CD14-positive monocyte (primary cell): ENCODE data around the gene APOA1. TPM values are rescaled to one million over a fixed set of nuclear protein-coding genes. Genes with fewer than 3 reads are reported as not detected.

Experiments
- DNase-seq, 3 donors: peaks; one replicate each; pipeline ENCODE4 v3.0.0-alpha.2; 2011 to 2022
- H2AFZ ChIP-seq: 2 replicates; pipeline ENCODE4 v1.6.0; 2012; ENCODE audit warnings: mild to moderate bottlenecking, low read depth, low read length, inconsistent platforms; ENCODE audit not compliant: insufficient read depth, poor library complexity, severe bottlenecking
- H3K27ac ChIP-seq, 2 donors: 1 replicate in 1 of 2; 2 replicates in 1 of 2; pipeline ENCODE4 v1.5.1; 2012 to 2013; ENCODE audit warnings: low read length in 2 of 2, control low read depth in 1 of 2, inconsistent platforms in 1 of 2, low read depth in 1 of 2, mild to moderate bottlenecking in 1 of 2
- H3K27me3 ChIP-seq, 2 donors: one replicate each; pipeline versions ENCODE4 v1.6.0 to v1.6.1; 2011 to 2013; ENCODE audit warnings: low read length in 2 of 2; ENCODE audit not compliant: control insufficient read depth in 2 of 2, insufficient read depth in 2 of 2
- H3K36me3 ChIP-seq, 2 donors: replicated peaks in 1 of 2; 1 replicate in 1 of 2; 2 replicates in 1 of 2; pipeline versions ENCODE4 v1.5.1 to v1.6.1; 2012 to 2013; ENCODE audit warnings: low read length in 2 of 2, control low read depth in 1 of 2, inconsistent platforms in 1 of 2, mild to moderate bottlenecking in 1 of 2; ENCODE audit not compliant: insufficient read depth in 2 of 2, control insufficient read depth in 1 of 2
- H3K4me1 ChIP-seq, 2 donors: 1 replicate in 1 of 2; 2 replicates in 1 of 2; pipeline versions ENCODE4 v1.5.1 to v1.6.1; 2012 to 2013; ENCODE audit warnings: low read length in 2 of 2, control low read depth in 1 of 2, inconsistent platforms in 1 of 2, mild to moderate bottlenecking in 1 of 2, moderate library complexity in 1 of 2; ENCODE audit not compliant: insufficient read depth in 2 of 2, control insufficient read depth in 1 of 2
- H3K4me2 ChIP-seq: replicated peaks from 2 replicates; pipeline ENCODE3; 2012; ENCODE audit warnings: low read length, moderate library complexity, mild to moderate bottlenecking; ENCODE audit not compliant: poor library complexity, severe bottlenecking; ENCODE audit errors: extremely low read depth
- H3K4me3 ChIP-seq, 3 experiments: fragments of 200-600 bp in 1 of 3; sonication (generic) in 1 of 3; replicated peaks in 1 of 3; 1 replicate in 2 of 3; 2 replicates in 1 of 3; pipeline ENCODE4 v1.5.1; 2011 to 2013; ENCODE audit warnings: low read length in 3 of 3, mild to moderate bottlenecking in 3 of 3, control low read depth in 2 of 3, low read depth in 2 of 3, inconsistent platforms in 1 of 3, moderate library complexity in 1 of 3
- H3K79me2 ChIP-seq: 2 replicates; pipeline ENCODE4 v1.6.0; 2012; ENCODE audit warnings: mild to moderate bottlenecking, control low read depth, inconsistent platforms, low read length, moderate library complexity; ENCODE audit not compliant: insufficient read depth
- H3K9ac ChIP-seq: 2 replicates; pipeline ENCODE4 v1.6.0; 2017; ENCODE audit warnings: low read length, mild to moderate bottlenecking; ENCODE audit not compliant: insufficient read depth, poor library complexity, severe bottlenecking
- H3K9me3 ChIP-seq, 2 donors: replicated peaks in 1 of 2; 1 replicate in 1 of 2; 2 replicates in 1 of 2; pipeline versions ENCODE4 v1.5.1 to v1.6.1; 2012 to 2013; ENCODE audit warnings: low read length in 2 of 2, control low read depth in 1 of 2; ENCODE audit not compliant: control insufficient read depth in 1 of 2, insufficient read depth in 1 of 2
- H4K20me1 ChIP-seq: 2 replicates; pipeline ENCODE4 v1.6.0; 2012; ENCODE audit warnings: mild to moderate bottlenecking, low read length, control low read depth, moderate library complexity; ENCODE audit not compliant: insufficient read depth
- H3K27ac Mint-ChIP-seq, 7 donors: one replicate each; pipeline ENCODE4 v1.8.0; 2020; ENCODE audit warnings: mild to moderate bottlenecking in 7 of 7, mixed read lengths in 7 of 7, moderate library complexity in 6 of 7, inconsistent platforms in 2 of 7
- H3K27me3 Mint-ChIP-seq, 3 donors: one replicate each; pipeline ENCODE4 v1.8.0; 2021 to 2022; ENCODE audit warnings: low read depth in 3 of 3, mild to moderate bottlenecking in 3 of 3, mixed read lengths in 3 of 3, moderate library complexity in 3 of 3, inconsistent platforms in 1 of 3
- H3K36me3 Mint-ChIP-seq, 2 donors: one replicate each; pipeline ENCODE4 v1.8.0; 2020; ENCODE audit warnings: mixed read lengths in 2 of 2, inconsistent platforms in 1 of 2, mild to moderate bottlenecking in 1 of 2
- H3K4me1 Mint-ChIP-seq: one replicate; pipeline ENCODE4 v1.8.0; 2020; ENCODE audit warnings: mild to moderate bottlenecking, mixed read lengths
- H3K4me3 Mint-ChIP-seq, 2 donors: one replicate each; pipeline ENCODE4 v1.8.0; 2020; ENCODE audit warnings: mild to moderate bottlenecking in 2 of 2, mixed read lengths in 2 of 2, moderate library complexity in 1 of 2
- H3K9me3 Mint-ChIP-seq, 7 donors: one replicate each; pipeline ENCODE4 v1.8.0; 2020 to 2022; ENCODE audit warnings: mixed read lengths in 7 of 7, mild to moderate bottlenecking in 6 of 7, moderate library complexity in 6 of 7, inconsistent platforms in 2 of 7
- CTCF ChIP-seq: fragments of 200-600 bp; IDR thresholded peaks from one replicate; pipeline ENCODE4 v1.8.0; 2022; ENCODE audit warnings: antibody characterized with exemption, mild to moderate bottlenecking
- WGBS: methylation state at CpG from one replicate; pipeline ENCODE4 v1.1.5; 2013; ENCODE audit warnings: missing lambda C conversion rate; ENCODE audit not compliant: insufficient coverage; 5-methylcytosine and 5-hydroxymethylcytosine counted together
- intact Hi-C, 2 donors: fragments of 100-400 bp; cut with micrococcal nuclease; formaldehyde crosslinking; loops; one replicate each; pipeline versions ENCODE4 v1.15.0 to v1.15.1; 2023
- polyA plus RNA-seq, 3 donors: library from polyadenylated mRNA; depleted of rRNA in 1 of 3; unstranded in 2 of 3; stranded (reverse) in 1 of 3; fragments of 300-500 nt in 2 of 3; fragments of >200 nt in 1 of 3; fragmentation: Illumina TruSeq in 2 of 3; gene quantifications; 1 replicate in 2 of 3; 2 replicates in 1 of 3; pipeline ENCODE4 v1.2.3, GENCODE V29; 2012 to 2021

Gene APOA1
- polyA plus RNA-seq, 3 donors: 0.29 TPM; not detected in 2

- no peak overlapping the region for H3K4me3 ChIP-seq
- no peak overlapping the region for H3K27ac ChIP-seq
- H3K36me3 ChIP-seq: peaks cover 17 to 61% of the 10 kb centered on the region in 2 donors
- no peaks in the 10 kb centered on the region for H3K27me3 ChIP-seq
- H3K4me1 ChIP-seq: no peaks in the 10 kb centered on the region
- no peak overlapping the region for H2AFZ ChIP-seq
- no peak overlapping the region for H3K9ac ChIP-seq
- Mint-ChIP-seq H3K4me1 (peaks cover 5% of the 10 kb centered on the region), H3K4me3 (no peak overlapping the region), H3K27me3 (no peaks in the 10 kb centered on the region), H3K9me3 (no peaks in the 10 kb centered on the region), H3K27ac (peak overlapping the region in 1 of 7 donors; percentile 50), H3K36me3 (peaks cover 35 to 42% of the 10 kb centered on the region in 2 donors)
- no peaks in the 10 kb centered on the region for H3K9me3 ChIP-seq
- TF ChIP-seq CTCF: no peak
- H3K79me2 ChIP-seq: peaks cover 3% of the 10 kb centered on the region
- H4K20me1 ChIP-seq: peaks cover 21% of the 10 kb centered on the region
- H3K4me2 ChIP-seq: no peak overlapping the region
- intact Hi-C loops: loop anchor here in 1 of 2 donors (10.0 kb wide), 1 partner anchor 342 kb away; no protein-coding TSS in a partner anchor
- no peak for DNase-seq
Observed at GRCh38 chr11:116882386-116882785, 45.0 kb upstream of the APOA1 start.

GRCh38 chr11:116881143-116881542 is 43.7 kb upstream of the APOA1 start:
- Histone ChIP-seq H3K4me1 (no peaks in the 10 kb centered on the region), H3K4me2 (no peak overlapping the region), H2AFZ (no peak overlapping the region), H3K9ac (no peak overlapping the region), H3K79me2 (peaks cover 1% of the 10 kb centered on the region), H3K36me3 (peaks cover 23 to 61% of the 10 kb centered on the region in 2 donors), H3K27me3 (no peaks in the 10 kb centered on the region), H3K27ac (no peak overlapping the region), H3K9me3 (no peaks in the 10 kb centered on the region), H4K20me1 (peaks cover 33% of the 10 kb centered on the region), H3K4me3 (no peak overlapping the region)
- H3K27me3 Mint-ChIP-seq: no peaks in the 10 kb centered on the region
- H3K4me1 Mint-ChIP-seq: peaks cover 5% of the 10 kb centered on the region
- H3K27ac Mint-ChIP-seq: peak overlapping the region in 3 of 7 donors; percentile 10 to 83 (median 19)
- no peak overlapping the region for H3K4me3 Mint-ChIP-seq
- intact Hi-C loops: loop anchor here in 1 of 2 donors (10.0 kb wide), 1 partner anchor 344 kb away; no protein-coding TSS in a partner anchor
- DNase-seq: no peak
- no peaks in the 10 kb centered on the region for H3K9me3 Mint-ChIP-seq
- WGBS: 92% methylated on average over 5 of the region's 6 CpGs
- TF ChIP-seq CTCF: no peak
- peaks cover 37 to 42% of the 10 kb centered on the region in 2 donors for H3K36me3 Mint-ChIP-seq
